Osteocyte (in vitro differentiated cells): ENCODE results near the gene SLC12A1. TPM values are rescaled to one million over a fixed set of nuclear protein-coding genes. Genes with fewer than 3 reads are reported as not detected.

Source experiments
- DNase-seq: peaks from one replicate; pipeline ENCODE4 v3.0.0; 2021; ENCODE audit warnings: mixed read lengths; ENCODE audit not compliant: unreplicated experiment; ENCODE audit errors: extremely low spot score
- H3K27ac Mint-ChIP-seq: one replicate; pipeline ENCODE4 v1.8.0; 2021; ENCODE audit warnings: mild to moderate bottlenecking, mixed read lengths; ENCODE audit not compliant: unreplicated experiment
- H3K27me3 Mint-ChIP-seq: one replicate; pipeline ENCODE4 v1.8.0; 2021; ENCODE audit warnings: mixed read lengths; ENCODE audit not compliant: unreplicated experiment
- H3K36me3 Mint-ChIP-seq: one replicate; pipeline ENCODE4 v1.8.0; 2021; ENCODE audit warnings: mixed read lengths; ENCODE audit not compliant: unreplicated experiment
- H3K4me1 Mint-ChIP-seq: one replicate; pipeline ENCODE4 v1.8.0; 2021; ENCODE audit warnings: mixed read lengths; ENCODE audit not compliant: unreplicated experiment
- H3K4me3 Mint-ChIP-seq: one replicate; pipeline ENCODE4 v1.8.0; 2021; ENCODE audit warnings: mild to moderate bottlenecking, moderate library complexity, mixed read lengths; ENCODE audit not compliant: unreplicated experiment
- H3K9me3 Mint-ChIP-seq: one replicate; pipeline ENCODE4 v1.8.0; 2021; ENCODE audit warnings: mixed read lengths; ENCODE audit not compliant: unreplicated experiment
- CTCF ChIP-seq: fragments of 200-600 bp; sonication (generic); IDR thresholded peaks from 2 replicates; pipeline ENCODE4 v1.5.0; 2021; ENCODE audit warnings: antibody characterized with exemption, mild to moderate bottlenecking, moderate library complexity
- total RNA-seq: library from RNA; stranded (reverse); gene quantifications from 2 replicates; pipeline ENCODE4 v1.2.1, GENCODE V29; 2021

The SLC12A1 gene
- total RNA-seq, 1 donor from 2014 or later: not detected

GRCh38 chr15:48202068-48202467, 4.0 kb upstream of the SLC12A1 start:
- no peak for TF ChIP-seq CTCF
- no peaks in the 10 kb centered on the region for H3K9me3 Mint-ChIP-seq
- H3K4me3 Mint-ChIP-seq: no peak overlapping the region
- H3K27ac Mint-ChIP-seq: no peak overlapping the region
- DNase-seq: no peak
- no peaks in the 10 kb centered on the region for H3K4me1 Mint-ChIP-seq
- H3K36me3 Mint-ChIP-seq: no peaks in the 10 kb centered on the region
- H3K27me3 Mint-ChIP-seq: peaks cover 42% of the 10 kb centered on the region

- Mint-ChIP-seq H3K27ac (no peak overlapping the region), H3K27me3 (peaks cover 45% of the 10 kb centered on the region), H3K36me3 (no peaks in the 10 kb centered on the region), H3K9me3 (no peaks in the 10 kb centered on the region), H3K4me1 (no peaks in the 10 kb centered on the region), H3K4me3 (no peak overlapping the region)
- TF ChIP-seq CTCF: no peak
- no peak for DNase-seq
Observed at GRCh38 chr15:48221261-48221660, 15.2 kb downstream of the SLC12A1 start.

GRCh38 chr15:48221885-48222284, 15.8 kb downstream of the SLC12A1 start:
- Mint-ChIP-seq H3K36me3 (no peaks in the 10 kb centered on the region), H3K27ac (no peak overlapping the region), H3K4me1 (no peaks in the 10 kb centered on the region), H3K4me3 (no peak overlapping the region), H3K27me3 (peaks cover 48% of the 10 kb centered on the region), H3K9me3 (no peaks in the 10 kb centered on the region)
- no peak for DNase-seq
- no peak for TF ChIP-seq CTCF

- Mint-ChIP-seq H3K4me1 (no peaks in the 10 kb centered on the region), H3K36me3 (no peaks in the 10 kb centered on the region), H3K4me3 (no peak overlapping the region), H3K9me3 (no peaks in the 10 kb centered on the region), H3K27ac (no peak overlapping the region), H3K27me3 (peaks cover 52% of the 10 kb centered on the region)
- no peak for DNase-seq
- TF ChIP-seq CTCF: no peak
Observed at GRCh38 chr15:48222627-48223026, 16.5 kb downstream of the SLC12A1 start.

GRCh38 chr15:48225771-48226170, 19.7 kb downstream of the SLC12A1 start:
- TF ChIP-seq CTCF: no peak
- Mint-ChIP-seq H3K27me3 (peaks cover 57% of the 10 kb centered on the region), H3K36me3 (no peaks in the 10 kb centered on the region), H3K27ac (no peak overlapping the region), H3K9me3 (no peaks in the 10 kb centered on the region), H3K4me1 (no peaks in the 10 kb centered on the region), H3K4me3 (no peak overlapping the region)
- DNase-seq: no peak
